Measurements from ENCODE around the gene NEBL.

The NEBL gene

GRCh38 chr10:20890009-20890408, 7.1 kb downstream of the NEBL start:
- H3K36me3 ChIP-seq (ENCODE audit: insufficient read depth) = no peaks in the 10 kb centered on the region
- no peak overlapping the region for H3K27ac ChIP-seq
- H3K9ac ChIP-seq = no peak overlapping the region
- H3K4me2 ChIP-seq = no peak overlapping the region
- H3K4me3 ChIP-seq (IDR thresholded peaks at IDR 0.05; ENCODE audit: insufficient read depth, low read depth, low read length) = no peak overlapping the region
- H3K79me2 ChIP-seq (ENCODE audit: insufficient read depth, low read depth) = no peaks in the 10 kb centered on the region
- H3K27me3 ChIP-seq (ENCODE audit: insufficient read depth, low read depth) = no peaks in the 10 kb centered on the region
- no peak for TF ChIP-seq CTCF (conservative IDR thresholded peaks at IDR 0.05; ENCODE audit: low read depth, low read length)
- H3K4me1 ChIP-seq (ENCODE audit: low read depth, poor library complexity, severe bottlenecking) = no peaks in the 10 kb centered on the region
- no peak overlapping the region for H2AFZ ChIP-seq (ENCODE audit: low read depth)
- no peaks in the 10 kb centered on the region for H4K20me1 ChIP-seq (ENCODE audit: insufficient read depth)

GRCh38 chr10:20888620-20889330, 8.3 kb downstream of the NEBL start:
- Histone ChIP-seq H4K20me1 (ENCODE audit: insufficient read depth) (no peaks in the 10 kb centered on the region), H2AFZ (ENCODE audit: low read depth) (no peak overlapping the region), H3K27me3 (ENCODE audit: insufficient read depth, low read depth) (no peaks in the 10 kb centered on the region), H3K4me1 (ENCODE audit: low read depth, poor library complexity, severe bottlenecking) (no peaks in the 10 kb centered on the region), H3K27ac (no peak overlapping the region), H3K4me3 (IDR thresholded peaks at IDR 0.05; ENCODE audit: insufficient read depth, low read depth, low read length) (no peak overlapping the region), H3K36me3 (ENCODE audit: insufficient read depth) (no peaks in the 10 kb centered on the region), H3K9ac (no peak overlapping the region), H3K4me2 (no peak overlapping the region), H3K79me2 (ENCODE audit: insufficient read depth, low read depth) (no peaks in the 10 kb centered on the region)
- no peak for TF ChIP-seq CTCF (conservative IDR thresholded peaks at IDR 0.05; ENCODE audit: low read depth, low read length)

DNA sequence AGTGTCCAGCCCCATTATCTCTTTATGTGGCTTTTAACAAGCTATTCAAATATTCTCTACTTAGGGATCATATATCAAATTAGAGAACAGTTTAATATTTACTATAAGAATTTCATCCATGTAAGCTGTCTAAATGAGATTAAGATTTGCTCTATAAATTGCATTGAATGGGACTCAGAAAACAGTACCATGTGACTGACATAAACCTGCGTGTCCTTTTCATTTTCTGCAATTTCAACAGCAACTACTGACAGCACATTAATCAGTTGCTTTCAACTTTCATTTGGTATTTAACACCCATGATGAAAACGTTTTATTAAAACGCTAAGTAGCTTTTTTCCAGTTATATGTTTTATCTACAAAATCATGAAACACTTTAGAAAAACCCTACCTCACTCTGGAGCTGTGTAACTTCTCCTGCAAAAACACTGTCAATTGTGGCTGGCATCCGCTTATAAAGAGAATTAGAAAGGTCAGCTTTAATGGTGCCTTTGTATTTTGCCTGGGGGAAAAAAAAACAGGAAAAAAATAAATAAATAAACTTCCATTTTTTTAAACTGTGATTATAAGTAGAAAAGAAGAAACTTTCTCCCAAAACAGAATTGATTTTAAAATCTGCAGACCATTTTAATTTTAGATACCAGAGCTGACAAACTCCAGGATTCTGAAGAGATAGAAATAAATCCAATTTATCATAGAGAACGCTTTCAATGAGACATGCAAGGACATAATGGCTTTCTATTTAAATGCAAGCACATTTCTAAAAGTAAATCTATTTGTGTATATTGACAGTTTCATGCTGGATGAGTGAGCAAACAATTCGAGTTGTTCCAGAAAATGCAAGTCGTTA, 9.2 kb downstream of the NEBL start:
- Histone ChIP-seq H3K27me3 (ENCODE audit: insufficient read depth, low read depth) (no peaks in the 10 kb centered on the region), H3K79me2 (ENCODE audit: insufficient read depth, low read depth) (no peaks in the 10 kb centered on the region), H3K4me1 (ENCODE audit: low read depth, poor library complexity, severe bottlenecking) (no peaks in the 10 kb centered on the region), H3K4me3 (IDR thresholded peaks at IDR 0.05; ENCODE audit: insufficient read depth, low read depth, low read length) (no peak overlapping the region), H3K36me3 (ENCODE audit: insufficient read depth) (no peaks in the 10 kb centered on the region), H2AFZ (ENCODE audit: low read depth) (no peak overlapping the region), H3K9ac (no peak overlapping the region), H3K4me2 (no peak overlapping the region), H4K20me1 (ENCODE audit: insufficient read depth) (no peaks in the 10 kb centered on the region), H3K27ac (no peak overlapping the region)
- TF ChIP-seq CTCF (conservative IDR thresholded peaks at IDR 0.05; ENCODE audit: low read depth, low read length) = no peak

GRCh38 chr10:20885678-20886077, 11.4 kb downstream of the NEBL start:
- Histone ChIP-seq H2AFZ (ENCODE audit: low read depth) (no peak overlapping the region), H3K36me3 (ENCODE audit: insufficient read depth) (no peaks in the 10 kb centered on the region), H4K20me1 (ENCODE audit: insufficient read depth) (no peaks in the 10 kb centered on the region), H3K9ac (no peak overlapping the region), H3K27me3 (ENCODE audit: insufficient read depth, low read depth) (no peaks in the 10 kb centered on the region), H3K27ac (no peak overlapping the region), H3K4me3 (IDR thresholded peaks at IDR 0.05; ENCODE audit: insufficient read depth, low read depth, low read length) (no peak overlapping the region), H3K4me1 (ENCODE audit: low read depth, poor library complexity, severe bottlenecking) (no peaks in the 10 kb centered on the region), H3K4me2 (no peak overlapping the region), H3K79me2 (ENCODE audit: insufficient read depth, low read depth) (no peaks in the 10 kb centered on the region)
- no peak for TF ChIP-seq CTCF (conservative IDR thresholded peaks at IDR 0.05; ENCODE audit: low read depth, low read length)

All from KMS-11 (cell line).